Glutamatergic neuron (in vitro differentiated cells): ENCODE measurements around the gene PPP1CB. TPM values are rescaled to one million over a fixed set of nuclear protein-coding genes. Genes with fewer than 3 reads are reported as not detected.

Experiments
- DNase-seq: peaks from one replicate; pipeline ENCODE4 v3.0.0; 2022
- H3K27ac Mint-ChIP-seq: one replicate; pipeline ENCODE4 v1.8.0; 2020; ENCODE audit warnings: mild to moderate bottlenecking, mixed read lengths, inconsistent platforms; ENCODE audit not compliant: unreplicated experiment
- H3K27me3 Mint-ChIP-seq: one replicate; pipeline ENCODE4 v1.8.0; 2020; ENCODE audit warnings: mild to moderate bottlenecking, moderate library complexity, mixed read lengths, inconsistent platforms; ENCODE audit not compliant: unreplicated experiment
- H3K36me3 Mint-ChIP-seq: one replicate; pipeline ENCODE4 v1.8.0; 2020; ENCODE audit warnings: mild to moderate bottlenecking, mixed read lengths, inconsistent platforms; ENCODE audit not compliant: unreplicated experiment
- H3K4me1 Mint-ChIP-seq: one replicate; pipeline ENCODE4 v1.8.0; 2020; ENCODE audit warnings: mild to moderate bottlenecking, low read depth, mixed read lengths, inconsistent platforms; ENCODE audit not compliant: unreplicated experiment
- H3K4me3 Mint-ChIP-seq: one replicate; pipeline ENCODE4 v1.8.0; 2020; ENCODE audit warnings: mild to moderate bottlenecking, mixed read lengths, inconsistent platforms; ENCODE audit not compliant: unreplicated experiment
- H3K9me3 Mint-ChIP-seq: one replicate; pipeline ENCODE4 v1.8.0; 2020; ENCODE audit warnings: mild to moderate bottlenecking, moderate library complexity, mixed read lengths, inconsistent platforms; ENCODE audit not compliant: unreplicated experiment
- CTCF ChIP-seq: fragments of 200-600 bp; sonication (generic); IDR thresholded peaks from one replicate; pipeline ENCODE4 v1.5.0; 2021; ENCODE audit not compliant: partially characterized antibody, unreplicated experiment
- total RNA-seq: library from RNA; stranded (reverse); fragmentation: NEBNext Ultra II Directional; extraction: Animal tissue kit (Norgen Biotek cat#: 25700); gene quantifications from one replicate; pipeline ENCODE4 v1.2.1, GENCODE V29; 2021; ENCODE audit not compliant: unreplicated experiment

Gene PPP1CB
- total RNA-seq, 1 donor from 2014 or later, result 144 TPM

- no peak for DNase-seq
- H3K27me3 Mint-ChIP-seq, result no peaks in the 10 kb centered on the region
- H3K27ac Mint-ChIP-seq, result no peak overlapping the region
- no peak for TF ChIP-seq CTCF
- no peaks in the 10 kb centered on the region for H3K9me3 Mint-ChIP-seq
- no peak overlapping the region for H3K4me3 Mint-ChIP-seq
- peaks cover 17% of the 10 kb centered on the region for H3K4me1 Mint-ChIP-seq
- H3K36me3 Mint-ChIP-seq, result no peaks in the 10 kb centered on the region
These were observed 20.7 kb downstream of the PPP1CB start for GRCh38 chr2:28772351-28772750.

GRCh38 chr2:28776471-28776870, 24.8 kb downstream of the PPP1CB start:
- no peak for DNase-seq
- H3K9me3 Mint-ChIP-seq, result no peaks in the 10 kb centered on the region
- no peaks in the 10 kb centered on the region for H3K36me3 Mint-ChIP-seq

GRCh38 chr2:28778392-28778791, 26.8 kb downstream of the PPP1CB start:
- Mint-ChIP-seq H3K27me3 (no peaks in the 10 kb centered on the region), H3K36me3 (no peaks in the 10 kb centered on the region), H3K9me3 (no peaks in the 10 kb centered on the region), H3K27ac (no peak overlapping the region), H3K4me3 (no peak overlapping the region), H3K4me1 (peaks cover 5% of the 10 kb centered on the region)
- TF ChIP-seq CTCF, result no peak
- DNase-seq, result no peak

More at GRCh38 chr2:28776471-28776870, 24.8 kb downstream of the PPP1CB start:
- Mint-ChIP-seq H3K4me3 (no peak overlapping the region), H3K27me3 (no peaks in the 10 kb centered on the region), H3K4me1 (peaks cover 6% of the 10 kb centered on the region), H3K27ac (no peak overlapping the region)
- no peak for TF ChIP-seq CTCF

- no peak for DNase-seq
- Mint-ChIP-seq H3K36me3 (no peaks in the 10 kb centered on the region), H3K9me3 (no peaks in the 10 kb centered on the region), H3K4me3 (no peak overlapping the region), H3K4me1 (peaks cover 5% of the 10 kb centered on the region), H3K27ac (no peak overlapping the region), H3K27me3 (no peaks in the 10 kb centered on the region)
- no peak for TF ChIP-seq CTCF
These were observed 27.4 kb downstream of the PPP1CB start for GRCh38 chr2:28779001-28779400.

- TF ChIP-seq CTCF, result no peak
- Mint-ChIP-seq H3K9me3 (no peaks in the 10 kb centered on the region), H3K4me1 (peaks cover 5% of the 10 kb centered on the region), H3K4me3 (no peak overlapping the region), H3K27ac (no peak overlapping the region), H3K36me3 (no peaks in the 10 kb centered on the region), H3K27me3 (no peaks in the 10 kb centered on the region)
- no peak for DNase-seq
These were observed 28.9 kb downstream of the PPP1CB start for GRCh38 chr2:28780496-28780895.
